HEK293T (cell line): Measurements from ENCODE around the gene PM20D1.

Experiments
- BHLHE40 ChIP-seq: fragments of 450-650 bp; IDR thresholded peaks from 2 replicates; pipeline ENCODE4 v1.6.1; 2016; ENCODE audit warnings: mild to moderate bottlenecking, moderate library complexity, borderline replicate concordance
- FOXA1 ChIP-seq: fragments of 450-650 bp; IDR thresholded peaks from 2 replicates; pipeline ENCODE4 v1.6.1; 2016; ENCODE audit warnings: mild to moderate bottlenecking
- LEF1 ChIP-seq: fragments of 450-650 bp; IDR thresholded peaks from 2 replicates; pipeline ENCODE4 v1.6.1; 2017; ENCODE audit warnings: mild to moderate bottlenecking, borderline replicate concordance

- TF ChIP-seq LEF1, result no peak
- TF ChIP-seq FOXA1, result no peak
- no peak for TF ChIP-seq BHLHE40
Observed at GRCh38 chr1:205782627-205783432, 67.1 kb downstream of the PM20D1 start.
